ENCODE measurements around the gene STXBP6.
A peak's percentile ranks its signal among the peaks of the same experiment; 100 is the strongest.

Gene STXBP6

DNA sequence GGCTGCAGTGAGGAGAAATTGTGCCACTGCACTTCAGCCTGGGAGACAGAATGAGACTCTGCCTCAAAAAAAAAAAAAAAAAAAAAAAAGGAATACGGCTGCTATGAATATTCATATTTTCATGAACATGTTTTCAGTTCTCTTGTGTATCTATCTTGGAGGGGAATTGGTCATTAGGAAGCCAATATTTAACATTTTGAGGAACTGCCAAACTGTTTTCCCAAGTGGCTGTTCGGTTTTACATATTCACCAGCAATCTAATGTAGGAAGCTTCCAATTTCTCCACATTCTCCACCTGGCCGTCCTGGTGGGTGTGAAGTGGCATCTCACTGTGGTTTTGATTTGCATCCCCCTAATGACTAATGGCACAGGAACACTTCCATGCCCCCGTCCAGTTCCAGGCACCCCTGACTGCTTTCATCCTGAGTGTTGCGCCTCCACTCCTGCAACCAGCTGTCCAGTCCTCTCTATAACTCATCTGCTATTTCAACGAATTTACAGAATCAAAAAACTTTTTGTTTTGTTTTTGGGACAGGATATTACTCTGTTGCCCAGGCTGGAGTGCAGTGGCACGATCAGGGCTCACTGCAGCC, 5.7 kb downstream of the STXBP6 start:
- no peaks in the 10 kb centered on the region for H3K36me3 ChIP-seq (ENCODE audit: control insufficient read depth in 4 of 4, insufficient read depth in 4 of 4, low read length in 3 of 4)
- peaks cover 3 to 27% (median 17%) of the 10 kb centered on the region in 5 experiments for H3K27me3 ChIP-seq (replicated peaks in 2 of 5; ENCODE audit: control insufficient read depth in 4 of 5, insufficient read depth in 5 of 5, low read length in 4 of 5)
- 90% methylated on average over 5 of the region's 7 CpGs for WGBS (ENCODE audit: insufficient coverage)
- H3K27ac ChIP-seq (ENCODE audit: insufficient read depth in 1 of 2, low read depth in 1 of 2, low read length in 2 of 2, poor library complexity in 1 of 2, severe bottlenecking in 2 of 2): no peak overlapping the region
- H3K4me3 ChIP-seq (ENCODE audit: control insufficient read depth in 1 of 7, extremely low read depth in 1 of 7, insufficient read depth in 4 of 7, low read depth in 2 of 7, low read length in 6 of 7): no peak overlapping the region
- ChIA-PET POLR2A (no interaction called here), CTCF (interaction anchor here (0.6 kb wide), 1 partner anchor 311 kb away, joined by 3 read pairs; no protein-coding TSS in a partner anchor)
- peaks cover 0 to 4% (median 3%) of the 10 kb centered on the region in 4 experiments for H3K4me1 ChIP-seq (ENCODE audit: control extremely low read depth in 1 of 4, control insufficient read depth in 4 of 4, insufficient read depth in 4 of 4, low read length in 3 of 4)
- H3K9me3 ChIP-seq (ENCODE audit: control extremely low read depth in 1 of 5, control insufficient read depth in 4 of 5, insufficient read depth in 2 of 5, low read depth in 1 of 5, low read length in 4 of 5): no peaks in the 10 kb centered on the region
- no peak for DNase-seq

DNA sequence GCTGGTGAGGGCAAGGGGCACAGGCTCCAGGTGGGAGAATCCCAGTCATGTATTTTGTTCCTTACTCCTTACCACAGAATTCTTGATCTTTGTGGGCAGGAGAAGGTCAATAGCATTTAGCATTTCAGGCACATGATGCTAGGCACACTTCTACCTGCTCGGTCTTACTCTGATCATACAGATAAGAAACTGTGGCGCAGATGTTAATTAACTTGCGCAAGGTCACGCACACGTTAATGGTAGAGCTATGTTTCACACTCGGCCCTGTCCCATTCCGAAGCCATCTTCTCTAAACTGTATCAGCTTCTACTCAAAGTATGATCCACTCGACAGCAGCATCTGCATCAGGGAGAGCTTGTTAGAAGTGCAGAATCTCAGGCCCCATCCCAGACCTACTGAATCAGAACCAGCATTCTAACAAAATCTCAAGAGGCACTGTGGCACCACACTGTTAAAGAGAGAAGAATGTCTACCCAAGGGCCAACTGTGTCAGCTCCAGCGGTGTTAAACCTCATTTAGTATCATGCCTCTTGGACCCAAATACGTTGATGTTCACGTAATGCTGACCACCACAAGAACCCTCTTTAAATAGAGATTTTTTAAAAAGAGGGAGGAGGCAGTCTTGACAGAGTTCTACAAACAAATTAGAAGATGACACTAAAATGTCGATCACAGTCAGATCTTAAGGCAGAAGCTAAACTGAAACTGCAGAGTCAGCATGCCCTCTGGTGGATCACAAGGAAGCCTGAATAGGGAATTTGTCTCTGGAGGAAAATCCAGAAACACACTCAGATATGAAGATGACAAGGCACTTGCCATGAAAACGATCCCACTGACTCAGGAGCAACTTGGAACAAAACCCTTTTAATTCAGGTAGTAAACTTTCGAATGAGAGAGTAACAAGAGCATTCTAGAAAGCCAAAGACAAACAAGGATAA, 7.3 kb downstream of the STXBP6 start:
- DNase-seq: peak; percentile 31 to 54 (median 52)
- ChIA-PET POLR2A (no interaction called here), CTCF (interaction anchor here (0.9 to 1.4 kb wide), 5 partner anchors 11 to 238 kb away, joined by 3 to 7 read pairs (median 4); no protein-coding TSS in a partner anchor)
- H3K27ac ChIP-seq (ENCODE audit: insufficient read depth in 1 of 2, low read depth in 1 of 2, low read length in 2 of 2, poor library complexity in 1 of 2, severe bottlenecking in 2 of 2): no peak overlapping the region
- no peaks in the 10 kb centered on the region for H3K4me1 ChIP-seq (ENCODE audit: control extremely low read depth in 1 of 4, control insufficient read depth in 4 of 4, insufficient read depth in 4 of 4, low read length in 3 of 4)
- H3K9me3 ChIP-seq (ENCODE audit: control extremely low read depth in 1 of 5, control insufficient read depth in 4 of 5, insufficient read depth in 2 of 5, low read depth in 1 of 5, low read length in 4 of 5): no peaks in the 10 kb centered on the region
- no peak overlapping the region for H3K4me3 ChIP-seq (ENCODE audit: control insufficient read depth in 1 of 7, extremely low read depth in 1 of 7, insufficient read depth in 4 of 7, low read depth in 2 of 7, low read length in 6 of 7)
- WGBS (ENCODE audit: insufficient coverage): 92% methylated on average over 10 of the region's 14 CpGs
- no peaks in the 10 kb centered on the region for H3K36me3 ChIP-seq (ENCODE audit: control insufficient read depth in 4 of 4, insufficient read depth in 4 of 4, low read length in 3 of 4)
- peaks cover 2 to 11% (median 7%) of the 10 kb centered on the region in 5 experiments for H3K27me3 ChIP-seq (replicated peaks in 2 of 5; ENCODE audit: control insufficient read depth in 4 of 5, insufficient read depth in 5 of 5, low read length in 4 of 5)

DNA sequence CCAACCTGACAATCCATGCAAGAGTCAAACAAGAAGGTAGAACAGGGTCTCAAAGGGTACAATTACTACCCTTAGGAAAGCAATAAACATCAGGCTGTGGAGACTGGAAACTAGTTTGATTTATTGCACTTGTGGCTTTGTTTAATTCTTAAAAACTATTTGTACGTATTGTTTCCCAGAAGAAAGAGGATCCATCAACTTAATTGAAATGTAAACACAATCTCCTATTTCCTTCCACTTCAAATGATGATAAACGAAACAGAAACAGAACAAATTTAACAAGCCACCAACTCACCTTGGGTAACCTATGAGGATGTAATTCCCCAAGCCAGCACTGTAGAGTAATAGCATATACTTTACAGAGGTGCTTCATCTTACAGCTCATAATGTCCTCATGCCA, 8.0 kb downstream of the STXBP6 start:
- 0% methylated on average over 2 of the region's 2 CpGs for WGBS (ENCODE audit: insufficient coverage)

DNA sequence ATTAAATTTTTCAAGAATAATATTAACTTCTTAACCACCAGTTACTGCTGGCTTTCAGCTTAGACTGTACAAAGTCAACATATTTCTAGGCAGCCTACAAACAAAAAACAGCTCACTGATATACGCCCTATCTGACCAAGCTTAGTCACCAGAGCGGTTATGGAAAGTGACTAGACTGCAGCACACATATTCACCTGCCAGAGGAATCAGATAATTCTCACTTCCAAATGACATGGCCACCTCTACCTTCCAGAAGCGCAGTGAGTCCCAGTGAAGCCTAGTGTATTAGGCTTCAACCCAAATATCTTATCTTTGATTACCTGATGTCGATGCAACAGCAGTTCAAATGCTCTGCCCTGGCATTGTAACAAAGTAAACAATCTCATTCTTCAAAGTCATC, 8.5 kb downstream of the STXBP6 start:
- H3K9me3 ChIP-seq (ENCODE audit: control extremely low read depth in 1 of 5, control insufficient read depth in 4 of 5, insufficient read depth in 2 of 5, low read depth in 1 of 5, low read length in 4 of 5): no peaks in the 10 kb centered on the region
- no peaks in the 10 kb centered on the region for H3K4me1 ChIP-seq (ENCODE audit: control extremely low read depth in 1 of 4, control insufficient read depth in 4 of 4, insufficient read depth in 4 of 4, low read length in 3 of 4)
- peaks cover 0 to 3% (median 0%) of the 10 kb centered on the region in 5 experiments for H3K27me3 ChIP-seq (replicated peaks in 2 of 5; ENCODE audit: control insufficient read depth in 4 of 5, insufficient read depth in 5 of 5, low read length in 4 of 5)
- CTCF ChIA-PET: interaction anchor here (1.7 kb wide), 1 partner anchor 235 kb away, joined by 8 read pairs; no protein-coding TSS in a partner anchor
- no peak for DNase-seq
- WGBS (ENCODE audit: insufficient coverage): 100% methylated on average over 2 of the region's 4 CpGs
- POLR2A ChIA-PET: no interaction called here
- no peak overlapping the region for H3K4me3 ChIP-seq (ENCODE audit: control insufficient read depth in 1 of 7, extremely low read depth in 1 of 7, insufficient read depth in 4 of 7, low read depth in 2 of 7, low read length in 6 of 7)
- H3K36me3 ChIP-seq (ENCODE audit: control insufficient read depth in 4 of 4, insufficient read depth in 4 of 4, low read length in 3 of 4): no peaks in the 10 kb centered on the region
- no peak overlapping the region for H3K27ac ChIP-seq (ENCODE audit: insufficient read depth in 1 of 2, low read depth in 1 of 2, low read length in 2 of 2, poor library complexity in 1 of 2, severe bottlenecking in 2 of 2)

More for the DNA sequence above, 8.0 kb downstream of the STXBP6 start:
- H3K36me3 ChIP-seq (ENCODE audit: control insufficient read depth in 4 of 4, insufficient read depth in 4 of 4, low read length in 3 of 4): no peaks in the 10 kb centered on the region
- no peak for DNase-seq
- H3K4me3 ChIP-seq (ENCODE audit: control insufficient read depth in 1 of 7, extremely low read depth in 1 of 7, insufficient read depth in 4 of 7, low read depth in 2 of 7, low read length in 6 of 7): no peak overlapping the region
- POLR2A ChIA-PET: no interaction called here
- H3K27me3 ChIP-seq (replicated peaks in 2 of 5; ENCODE audit: control insufficient read depth in 4 of 5, insufficient read depth in 5 of 5, low read length in 4 of 5): peaks cover 0 to 7% (median 4%) of the 10 kb centered on the region in 5 experiments
- H3K9me3 ChIP-seq (ENCODE audit: control extremely low read depth in 1 of 5, control insufficient read depth in 4 of 5, insufficient read depth in 2 of 5, low read depth in 1 of 5, low read length in 4 of 5): no peaks in the 10 kb centered on the region
- no peaks in the 10 kb centered on the region for H3K4me1 ChIP-seq (ENCODE audit: control extremely low read depth in 1 of 4, control insufficient read depth in 4 of 4, insufficient read depth in 4 of 4, low read length in 3 of 4)
- no peak overlapping the region for H3K27ac ChIP-seq (ENCODE audit: insufficient read depth in 1 of 2, low read depth in 1 of 2, low read length in 2 of 2, poor library complexity in 1 of 2, severe bottlenecking in 2 of 2)
- CTCF ChIA-PET: interaction anchor here (0.9 to 1.7 kb wide), 6 partner anchors 11 to 237 kb away, joined by 3 to 8 read pairs (median 4); no protein-coding TSS in a partner anchor

DNA sequence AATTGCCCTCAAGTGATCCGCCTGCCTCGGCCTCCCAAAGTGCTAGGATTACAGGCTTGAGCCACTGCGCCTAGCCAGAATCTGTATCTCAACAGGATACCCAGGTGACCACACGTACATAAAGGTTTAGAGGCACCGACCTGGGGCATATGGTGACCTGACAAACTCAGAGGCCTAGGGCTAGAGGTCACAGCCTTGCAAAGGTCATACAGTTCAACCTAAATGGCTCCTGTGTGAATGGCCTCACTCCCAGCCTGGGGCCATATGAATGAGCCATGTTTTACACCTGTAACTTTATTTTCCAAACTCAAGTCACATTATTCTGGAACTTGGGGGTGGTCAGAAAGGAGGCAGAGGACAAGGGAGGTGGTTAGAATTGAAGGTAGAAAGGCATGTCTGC, 10.0 kb downstream of the STXBP6 start:
- H3K9me3 ChIP-seq (ENCODE audit: control extremely low read depth in 1 of 5, control insufficient read depth in 4 of 5, insufficient read depth in 2 of 5, low read depth in 1 of 5, low read length in 4 of 5): no peaks in the 10 kb centered on the region
- no peak overlapping the region for H3K27ac ChIP-seq (ENCODE audit: insufficient read depth in 1 of 2, low read depth in 1 of 2, low read length in 2 of 2, poor library complexity in 1 of 2, severe bottlenecking in 2 of 2)
- CTCF ChIA-PET: interaction anchor here (1.7 kb wide), 1 partner anchor 234 kb away, joined by 8 read pairs; no protein-coding TSS in a partner anchor
- DNase-seq: no peak
- POLR2A ChIA-PET: no interaction called here
- H3K4me3 ChIP-seq (ENCODE audit: control insufficient read depth in 1 of 7, extremely low read depth in 1 of 7, insufficient read depth in 4 of 7, low read depth in 2 of 7, low read length in 6 of 7): no peak overlapping the region
- 91% methylated on average over 5 of the region's 5 CpGs for WGBS (ENCODE audit: insufficient coverage)
- H3K4me1 ChIP-seq (ENCODE audit: control extremely low read depth in 1 of 4, control insufficient read depth in 4 of 4, insufficient read depth in 4 of 4, low read length in 3 of 4): no peaks in the 10 kb centered on the region
- no peaks in the 10 kb centered on the region for H3K27me3 ChIP-seq (replicated peaks in 2 of 5; ENCODE audit: control insufficient read depth in 4 of 5, insufficient read depth in 5 of 5, low read length in 4 of 5)
- no peaks in the 10 kb centered on the region for H3K36me3 ChIP-seq (ENCODE audit: control insufficient read depth in 4 of 4, insufficient read depth in 4 of 4, low read length in 3 of 4)

DNA sequence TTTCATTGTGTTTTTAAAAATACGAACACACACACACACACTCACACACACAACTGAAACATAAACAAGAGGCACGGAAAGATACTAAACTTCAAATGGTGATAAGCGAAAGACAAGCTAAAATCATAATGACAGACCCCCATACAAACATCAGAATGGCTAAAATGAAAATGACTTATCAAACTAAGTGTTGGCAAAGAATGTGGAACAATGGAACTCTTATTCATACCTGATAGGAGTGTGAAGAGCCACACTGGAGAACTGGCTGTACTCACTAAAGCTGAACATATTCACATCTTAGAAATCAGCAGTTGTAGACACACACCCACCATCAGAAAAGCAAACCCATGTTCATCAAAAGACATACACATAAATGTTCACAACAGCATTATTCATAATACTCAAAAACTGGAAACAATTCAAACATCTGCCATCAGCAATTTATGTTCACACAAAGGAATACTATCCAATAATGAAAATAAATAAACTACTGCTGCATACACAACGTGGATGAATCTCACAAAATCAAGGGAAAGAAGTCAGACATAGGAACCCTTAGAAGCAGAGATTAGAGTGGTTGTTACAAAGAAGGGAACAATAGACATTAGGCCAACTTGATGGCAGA, 11.8 kb downstream of the STXBP6 start:
- DNase-seq: no peak
- 100% methylated on average over 2 of the region's 4 CpGs for WGBS (ENCODE audit: insufficient coverage)
- CTCF ChIA-PET: no interaction called here
- POLR2A ChIA-PET: no interaction called here
- Histone ChIP-seq H3K27me3 (replicated peaks in 2 of 5; ENCODE audit: control insufficient read depth in 4 of 5, insufficient read depth in 5 of 5, low read length in 4 of 5) (no peaks in the 10 kb centered on the region), H3K4me1 (ENCODE audit: control extremely low read depth in 1 of 4, control insufficient read depth in 4 of 4, insufficient read depth in 4 of 4, low read length in 3 of 4) (no peaks in the 10 kb centered on the region), H3K27ac (ENCODE audit: insufficient read depth in 1 of 2, low read depth in 1 of 2, low read length in 2 of 2, poor library complexity in 1 of 2, severe bottlenecking in 2 of 2) (no peak overlapping the region), H3K36me3 (ENCODE audit: control insufficient read depth in 4 of 4, insufficient read depth in 4 of 4, low read length in 3 of 4) (no peaks in the 10 kb centered on the region), H3K4me3 (ENCODE audit: control insufficient read depth in 1 of 7, extremely low read depth in 1 of 7, insufficient read depth in 4 of 7, low read depth in 2 of 7, low read length in 6 of 7) (no peak overlapping the region), H3K9me3 (ENCODE audit: control extremely low read depth in 1 of 5, control insufficient read depth in 4 of 5, insufficient read depth in 2 of 5, low read depth in 1 of 5, low read length in 4 of 5) (no peaks in the 10 kb centered on the region)
